Sigmoid colon (tissue), 7 donors: ENCODE data around the gene PPP2R5A. TPM values are rescaled to one million over a fixed set of nuclear protein-coding genes. Genes with fewer than 3 reads are reported as not detected.
"Not testable (repeated sequence)": the region's sequence is repeated elsewhere in the genome, so short reads cannot be mapped to it uniquely, and the experiment has no call there.

ENCODE experiments used
- DNase-seq: peaks from one replicate; pipeline ENCODE4 v3.0.0-alpha.2; 2019
- H3K27ac ChIP-seq, 4 donors: fragments of 200-600 bp; sonication (generic); one replicate each; pipeline ENCODE4 v1.5.1; 2016 to 2019; ENCODE audit warnings: mild to moderate bottlenecking in 1 of 4
- H3K27me3 ChIP-seq, 3 donors: fragments of 200-600 bp; sonication (generic); one replicate each; pipeline ENCODE4 v1.5.1; 2019; ENCODE audit warnings: mild to moderate bottlenecking in 1 of 3
- H3K36me3 ChIP-seq, 4 donors: fragments of 200-600 bp; sonication (generic); one replicate each; pipeline ENCODE4 v1.5.1; 2016 to 2019
- H3K4me1 ChIP-seq, 4 donors: fragments of 200-600 bp; sonication (generic); one replicate each; pipeline ENCODE4 v1.5.1; 2017 to 2019
- H3K4me3 ChIP-seq, 4 donors: fragments of 200-600 bp; sonication (generic); one replicate each; pipeline ENCODE4 v1.5.1; 2017 to 2019; ENCODE audit warnings: mild to moderate bottlenecking in 2 of 4, moderate library complexity in 1 of 4
- H3K9me3 ChIP-seq, 4 donors: fragments of 200-600 bp in 3 of 4; sonication (generic) in 3 of 4; one replicate each; pipeline versions ENCODE4 v1.5.1 to v1.6.1; 2013 to 2019
- EP300 ChIP-seq, 4 donors: sonication (generic); formaldehyde crosslinking; IDR thresholded peaks; one replicate each; pipeline ENCODE4 v1.6.1; 2017; ENCODE audit warnings: antibody characterized with exemption in 4 of 4
- POLR2A ChIP-seq, 2 donors: fragments of 450-650 bp; IDR thresholded peaks; one replicate each; pipeline ENCODE4 v1.6.1; 2016; ENCODE audit warnings: antibody characterized with exemption in 2 of 2, mild to moderate bottlenecking in 2 of 2, moderate library complexity in 2 of 2
- POLR2AphosphoS5 ChIP-seq, 4 donors: sonication (generic); formaldehyde crosslinking; IDR thresholded peaks; one replicate each; pipeline ENCODE4 v1.6.1; 2017; ENCODE audit warnings: antibody characterized with exemption in 4 of 4
- WGBS, 2 donors: extraction: QIAGEN DNeasy Blood & Tissue Kit; methylation state at CpG; one replicate each; pipeline ENCODE4 v1.1.7; 2013; 5-methylcytosine and 5-hydroxymethylcytosine counted together
- intact Hi-C: fragments of 100-400 bp; cut with DNase I; formaldehyde crosslinking; loops from one replicate; pipeline ENCODE4 v1.15.1; 2023
- polyA plus RNA-seq, 3 donors: library from polyadenylated mRNA; stranded (reverse); fragments of 200-250 nt; gene quantifications; one replicate each; pipeline ENCODE4 v1.2.3, GENCODE V29; 2013
- total RNA-seq, 4 donors: library from RNA; depleted of rRNA; stranded (reverse); fragments of >200 nt; gene quantifications; one replicate each; pipeline ENCODE4 v1.1.0, GENCODE V29; 2016
- TF ChIP-seq, protein P1 (sequence below), 4 experiments: fragments of 450-650 bp in 3 of 4; fragments of 200-600 bp in 1 of 4; IDR thresholded peaks; one replicate each; pipeline ENCODE4 v1.5.1; 2016 to 2019; ENCODE audit warnings: antibody characterized with exemption in 4 of 4, mild to moderate bottlenecking in 3 of 4, moderate library complexity in 2 of 4
- donor health status: healthy with polysubstance abuse.
- donor health status: Bipolar disorder and iron deficiency.
- donor health status: healthy.

PPP2R5A gene
- total and polyA plus RNA-seq, 7 donors: 25.9 to 62.7 (median 46.2) TPM

DNA sequence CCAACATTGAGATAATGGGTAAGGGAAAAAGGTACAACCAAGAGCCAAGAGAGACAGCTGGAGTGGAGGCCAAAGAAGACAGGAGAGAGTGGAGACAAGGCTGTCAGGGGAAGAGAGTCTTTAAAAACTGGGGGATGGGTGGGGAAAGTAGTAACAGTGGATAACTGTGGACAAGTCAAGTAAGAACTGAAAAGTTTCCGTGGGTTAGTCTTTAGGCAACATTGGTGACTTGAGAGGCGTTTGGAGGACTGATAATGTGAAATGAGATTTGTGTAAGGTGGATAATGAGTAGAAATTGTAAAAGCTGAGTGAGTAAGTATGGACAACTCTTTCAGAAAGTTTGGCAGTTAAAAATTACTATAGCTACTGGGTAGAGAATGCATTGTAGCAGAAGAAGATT, 10.4 kb downstream of the PPP2R5A start:
- intact Hi-C loops: no loop called here
- WGBS, 2 donors: 82 to 88% methylated on average over 2 of the region's 2 CpGs
- no peak overlapping the region for H3K4me3 ChIP-seq
- H3K4me1 ChIP-seq: peaks cover 0 to 30% (median 26%) of the 10 kb centered on the region in 4 donors
- no peak for DNase-seq
- H3K27ac ChIP-seq: no peak overlapping the region
- H3K27me3 ChIP-seq: no peaks in the 10 kb centered on the region
- no peaks in the 10 kb centered on the region for H3K36me3 ChIP-seq
- H3K9me3 ChIP-seq: no peaks in the 10 kb centered on the region
- no peak for TF ChIP-seq POLR2A (IDR thresholded peaks at IDR 0.05)
- TF ChIP-seq POLR2AphosphoS5 (IDR thresholded peaks at IDR 0.05): no peak
- no peak for TF ChIP-seq EP300 (IDR thresholded peaks at IDR 0.05)
- TF ChIP-seq, protein P1, sequence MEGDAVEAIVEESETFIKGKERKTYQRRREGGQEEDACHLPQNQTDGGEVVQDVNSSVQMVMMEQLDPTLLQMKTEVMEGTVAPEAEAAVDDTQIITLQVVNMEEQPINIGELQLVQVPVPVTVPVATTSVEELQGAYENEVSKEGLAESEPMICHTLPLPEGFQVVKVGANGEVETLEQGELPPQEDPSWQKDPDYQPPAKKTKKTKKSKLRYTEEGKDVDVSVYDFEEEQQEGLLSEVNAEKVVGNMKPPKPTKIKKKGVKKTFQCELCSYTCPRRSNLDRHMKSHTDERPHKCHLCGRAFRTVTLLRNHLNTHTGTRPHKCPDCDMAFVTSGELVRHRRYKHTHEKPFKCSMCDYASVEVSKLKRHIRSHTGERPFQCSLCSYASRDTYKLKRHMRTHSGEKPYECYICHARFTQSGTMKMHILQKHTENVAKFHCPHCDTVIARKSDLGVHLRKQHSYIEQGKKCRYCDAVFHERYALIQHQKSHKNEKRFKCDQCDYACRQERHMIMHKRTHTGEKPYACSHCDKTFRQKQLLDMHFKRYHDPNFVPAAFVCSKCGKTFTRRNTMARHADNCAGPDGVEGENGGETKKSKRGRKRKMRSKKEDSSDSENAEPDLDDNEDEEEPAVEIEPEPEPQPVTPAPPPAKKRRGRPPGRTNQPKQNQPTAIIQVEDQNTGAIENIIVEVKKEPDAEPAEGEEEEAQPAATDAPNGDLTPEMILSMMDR (IDR thresholded peaks at IDR 0.05): no peak

DNA sequence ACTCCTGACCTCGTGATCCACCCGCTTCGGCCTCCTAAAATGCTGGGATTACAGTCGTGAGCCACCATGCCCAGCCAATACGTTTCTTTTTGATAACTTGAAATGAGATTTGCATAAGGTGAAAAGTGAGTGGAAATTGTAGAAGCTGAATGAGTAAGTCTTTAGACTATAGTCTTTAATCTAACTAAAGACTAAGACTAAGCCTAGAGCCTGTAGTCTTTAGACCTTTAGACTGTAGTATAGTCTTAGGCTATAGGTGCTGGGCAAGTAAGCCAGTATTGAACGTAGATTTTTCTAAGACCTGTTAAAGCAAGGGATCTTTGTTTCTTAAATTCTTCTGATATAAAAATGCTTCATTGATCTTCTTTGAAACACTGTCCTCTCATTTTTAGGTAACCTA, 12.1 kb downstream of the PPP2R5A start:
- H3K4me1 ChIP-seq: peaks cover 0 to 26% (median 24%) of the 10 kb centered on the region in 4 donors
- no peaks in the 10 kb centered on the region for H3K9me3 ChIP-seq
- DNase-seq: no peak
- intact Hi-C loops: no loop called here
- H3K4me3 ChIP-seq: no peak overlapping the region
- no peak overlapping the region for H3K27ac ChIP-seq
- TF ChIP-seq EP300 (IDR thresholded peaks at IDR 0.05) (no peak), POLR2A (IDR thresholded peaks at IDR 0.05) (no peak), POLR2AphosphoS5 (IDR thresholded peaks at IDR 0.05) (no peak)
- TF ChIP-seq, protein P1 (IDR thresholded peaks at IDR 0.05): no peak
- no peaks in the 10 kb centered on the region for H3K27me3 ChIP-seq
- 90 to 92% methylated on average over 6 of the region's 6 CpGs for WGBS, 2 donors
- H3K36me3 ChIP-seq: no peaks in the 10 kb centered on the region

DNA sequence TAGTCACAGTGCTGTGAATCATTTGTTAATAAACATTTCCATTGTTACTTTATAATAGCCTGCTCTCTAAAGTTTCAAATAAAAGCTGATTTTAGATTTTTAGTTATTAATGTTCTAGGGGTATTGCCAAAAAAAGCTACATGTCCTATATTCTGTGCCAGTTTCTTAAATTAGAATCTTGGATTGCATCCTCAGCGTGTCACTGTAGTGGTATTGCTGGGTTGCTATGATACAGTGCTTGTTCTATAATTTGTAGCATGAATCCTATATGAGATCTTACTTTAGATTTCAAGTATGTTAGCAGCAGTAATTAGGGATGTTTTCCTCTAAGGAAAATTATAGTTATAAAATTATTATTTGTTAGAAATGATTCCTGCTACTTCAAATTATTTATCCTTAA, 16.4 kb downstream of the PPP2R5A start:
- WGBS, 2 donors: 67 to 94% methylated on average over 1 of the region's 1 CpG
- no peaks in the 10 kb centered on the region for H3K9me3 ChIP-seq
- H3K36me3 ChIP-seq: no peaks in the 10 kb centered on the region
- H3K27ac ChIP-seq: peak overlapping the region in 2 of 4 donors; percentile 16 to 45
- intact Hi-C loops: no loop called here
- no peak overlapping the region for H3K4me3 ChIP-seq
- no peak for TF ChIP-seq POLR2AphosphoS5 (IDR thresholded peaks at IDR 0.05)
- no peak for TF ChIP-seq POLR2A (IDR thresholded peaks at IDR 0.05)
- TF ChIP-seq, protein P1 (IDR thresholded peaks at IDR 0.05): no peak
- no peak for TF ChIP-seq EP300 (IDR thresholded peaks at IDR 0.05)
- no peak for DNase-seq
- no peaks in the 10 kb centered on the region for H3K27me3 ChIP-seq
- peaks cover 0 to 18% (median 12%) of the 10 kb centered on the region in 4 donors for H3K4me1 ChIP-seq

DNA sequence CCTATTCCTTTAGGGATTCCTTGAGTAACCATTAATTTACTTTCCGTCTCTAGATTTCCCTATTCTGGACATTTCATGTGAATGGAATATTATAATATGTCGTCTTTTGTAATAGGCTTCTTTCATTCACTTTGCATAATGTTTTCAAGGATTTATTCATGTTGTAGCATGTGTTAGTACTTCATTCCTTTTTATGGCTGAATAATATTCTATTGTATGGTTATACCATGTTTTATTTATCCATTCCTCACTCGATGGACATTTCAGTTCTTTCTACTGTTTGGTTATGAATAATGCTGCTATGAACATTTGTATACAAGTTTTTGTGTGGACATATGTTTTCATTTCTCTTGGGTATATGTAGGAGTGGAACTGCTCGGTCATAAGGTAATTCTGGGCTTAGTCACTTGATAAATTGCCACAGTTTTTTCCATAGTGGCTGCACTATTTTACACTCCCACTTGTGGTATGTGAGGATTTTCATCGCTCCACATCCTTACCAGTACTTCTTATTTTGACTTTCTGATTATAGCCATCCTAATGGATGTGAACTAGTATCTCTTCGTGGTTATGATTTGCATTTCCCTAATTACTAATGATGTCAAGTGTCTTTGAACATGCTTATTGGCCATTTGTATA, 17.7 kb downstream of the PPP2R5A start:
- Histone ChIP-seq H3K27ac (no peak overlapping the region), H3K4me1 (peaks cover 0 to 22% (median 12%) of the 10 kb centered on the region in 4 donors), H3K4me3 (no peak overlapping the region), H3K9me3 (no peaks in the 10 kb centered on the region), H3K27me3 (no peaks in the 10 kb centered on the region), H3K36me3 (no peaks in the 10 kb centered on the region)
- DNase-seq: no peak
- intact Hi-C loops: no loop called here
- TF ChIP-seq, protein P1 (IDR thresholded peaks at IDR 0.05): no peak
- TF ChIP-seq POLR2A (IDR thresholded peaks at IDR 0.05): no peak
- no peak for TF ChIP-seq EP300 (IDR thresholded peaks at IDR 0.05)
- no peak for TF ChIP-seq POLR2AphosphoS5 (IDR thresholded peaks at IDR 0.05)
- 82 to 85% methylated on average over 6 of the region's 6 CpGs for WGBS, 2 donors

DNA sequence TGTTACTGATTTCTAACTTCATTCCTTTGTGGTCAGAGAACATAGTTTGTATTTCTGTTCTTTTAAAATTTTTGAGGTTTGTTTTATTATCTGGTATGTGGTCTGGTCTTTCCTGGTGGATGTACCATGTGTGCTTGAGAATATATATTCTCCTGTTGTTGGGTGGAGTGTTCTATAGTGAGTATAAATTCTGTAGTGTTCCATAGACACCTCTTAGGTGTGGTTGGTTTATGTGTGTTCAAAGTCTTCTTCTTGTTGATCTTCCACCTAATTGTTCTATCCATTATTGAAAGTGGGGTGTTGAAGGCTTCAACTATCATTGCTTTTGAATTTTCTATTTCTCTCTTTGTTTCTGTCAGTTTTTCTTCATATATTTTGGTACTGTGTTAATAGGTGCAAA, 20.1 kb downstream of the PPP2R5A start:
- intact Hi-C loops: no loop called here
- Histone ChIP-seq H3K27ac (peak overlapping the region in 1 of 4 donors; percentile 59), H3K27me3 (no peaks in the 10 kb centered on the region), H3K4me1 (peaks cover 0 to 28% (median 12%) of the 10 kb centered on the region in 4 donors), H3K4me3 (no peak overlapping the region), H3K9me3 (no peaks in the 10 kb centered on the region), H3K36me3 (peaks cover 0 to 11% (median 0%) of the 10 kb centered on the region in 4 donors)
- TF ChIP-seq, protein P1 (IDR thresholded peaks at IDR 0.05): no peak
- TF ChIP-seq EP300 (IDR thresholded peaks at IDR 0.05) (no peak), POLR2A (IDR thresholded peaks at IDR 0.05) (no peak), POLR2AphosphoS5 (IDR thresholded peaks at IDR 0.05) (no peak)
- no peak for DNase-seq

DNA sequence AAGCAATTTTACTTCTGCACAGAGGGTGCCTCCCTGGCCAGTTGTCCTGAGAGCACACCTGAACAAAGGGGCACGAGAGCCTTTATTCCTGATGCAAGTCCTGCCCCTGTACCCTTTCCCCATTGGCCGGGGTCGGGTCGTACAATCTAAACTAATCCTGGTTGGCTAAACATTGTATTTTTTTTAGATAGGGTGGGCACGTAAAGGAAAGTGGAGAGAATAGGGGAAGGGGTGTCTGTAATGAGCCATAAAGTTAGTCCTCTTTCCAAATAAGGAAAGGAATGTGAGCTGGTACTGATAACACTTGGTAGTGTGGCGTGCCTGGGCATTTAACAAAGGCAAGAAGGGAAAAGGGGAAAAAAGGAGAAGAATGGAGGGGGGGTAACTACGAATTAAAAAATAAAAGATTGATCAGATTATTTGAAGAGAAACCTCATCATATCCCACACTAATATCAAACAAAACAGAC, 20.8 kb downstream of the PPP2R5A start:
- intact Hi-C loops, H3K9me3 ChIP-seq, DNase-seq, H3K4me3 ChIP-seq, H3K27me3 ChIP-seq: not testable (repeated sequence)
- H3K27ac ChIP-seq: peak overlapping the region in 2 of 4 donors; percentile 35 to 59
- WGBS, 2 donors: 84 to 88% methylated on average over 7 of the region's 7 CpGs
- peaks cover 0 to 33% (median 9%) of the 10 kb centered on the region in 4 donors for H3K4me1 ChIP-seq
- peaks cover 0 to 11% (median 0%) of the 10 kb centered on the region in 4 donors for H3K36me3 ChIP-seq
